ENCODE measurements around the gene SEC61A2. TPM values are rescaled to one million over a fixed set of nuclear protein-coding genes. Genes with fewer than 3 reads are reported as not detected.

Gene SEC61A2
- total RNA-seq, 4 donors from 2014 or later, result 7.8 to 17.8 (median 13.3) TPM

DNA sequence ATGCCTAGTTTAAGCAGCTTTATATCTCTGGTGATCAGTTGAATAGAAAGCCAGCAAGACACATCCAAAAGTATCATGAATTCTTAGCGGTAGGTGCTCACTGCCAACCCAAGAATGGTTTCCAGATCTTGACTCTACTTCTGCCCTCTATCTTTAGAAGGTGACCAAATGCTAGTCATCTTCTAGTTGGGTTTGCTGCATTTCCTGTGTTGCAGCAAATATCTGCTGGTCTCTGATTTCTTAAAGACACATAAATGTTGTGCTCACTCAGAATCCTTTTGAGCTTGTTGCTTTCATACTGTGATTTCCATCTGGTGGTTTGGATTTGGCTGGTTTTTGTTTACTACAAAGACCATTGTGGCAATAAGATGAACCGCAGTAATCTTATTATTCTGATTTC lies 68.7 kb downstream of the SEC61A2 start:
- WGBS, 2 donors, result 91 to 94% methylated on average over 2 of the region's 2 CpGs
- Histone ChIP-seq H3K27ac (no peak overlapping the region), H3K36me3 (peaks cover 10% of the 10 kb centered on the region in 2 donors), H3K4me1 (peaks cover 17 to 27% of the 10 kb centered on the region in 2 donors), H3K4me3 (replicated peaks in 1 of 3) (no peak overlapping the region), H3K27me3 (no peaks in the 10 kb centered on the region), H3K9me3 (no peaks in the 10 kb centered on the region)
- DNase-seq, result no peak
- no peak for TF ChIP-seq POLR2A (IDR thresholded peaks at IDR 0.05)
- TF ChIP-seq, protein P1, sequence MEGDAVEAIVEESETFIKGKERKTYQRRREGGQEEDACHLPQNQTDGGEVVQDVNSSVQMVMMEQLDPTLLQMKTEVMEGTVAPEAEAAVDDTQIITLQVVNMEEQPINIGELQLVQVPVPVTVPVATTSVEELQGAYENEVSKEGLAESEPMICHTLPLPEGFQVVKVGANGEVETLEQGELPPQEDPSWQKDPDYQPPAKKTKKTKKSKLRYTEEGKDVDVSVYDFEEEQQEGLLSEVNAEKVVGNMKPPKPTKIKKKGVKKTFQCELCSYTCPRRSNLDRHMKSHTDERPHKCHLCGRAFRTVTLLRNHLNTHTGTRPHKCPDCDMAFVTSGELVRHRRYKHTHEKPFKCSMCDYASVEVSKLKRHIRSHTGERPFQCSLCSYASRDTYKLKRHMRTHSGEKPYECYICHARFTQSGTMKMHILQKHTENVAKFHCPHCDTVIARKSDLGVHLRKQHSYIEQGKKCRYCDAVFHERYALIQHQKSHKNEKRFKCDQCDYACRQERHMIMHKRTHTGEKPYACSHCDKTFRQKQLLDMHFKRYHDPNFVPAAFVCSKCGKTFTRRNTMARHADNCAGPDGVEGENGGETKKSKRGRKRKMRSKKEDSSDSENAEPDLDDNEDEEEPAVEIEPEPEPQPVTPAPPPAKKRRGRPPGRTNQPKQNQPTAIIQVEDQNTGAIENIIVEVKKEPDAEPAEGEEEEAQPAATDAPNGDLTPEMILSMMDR (IDR thresholded peaks at IDR 0.05), result no peak
- intact Hi-C loops (cut with DNase I), result no loop called here

DNA sequence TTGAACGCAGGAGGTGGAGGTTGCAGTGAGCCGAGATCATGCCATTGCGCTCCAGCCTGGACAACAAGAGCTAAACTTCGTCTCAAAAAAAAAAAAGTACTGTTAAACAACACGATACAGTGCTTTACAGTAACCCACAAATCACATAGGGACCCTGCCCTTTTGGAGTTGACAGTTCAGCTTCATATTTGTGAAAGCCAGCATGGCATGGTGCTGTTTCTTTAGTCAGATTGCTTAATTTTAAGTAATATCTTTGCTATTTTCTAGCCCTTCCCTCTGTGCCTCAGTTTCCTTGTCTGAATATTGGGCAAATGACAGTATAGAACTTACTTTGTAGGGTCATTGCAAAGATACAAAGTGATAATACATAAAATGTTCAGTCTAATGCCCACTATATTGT lies 71.4 kb downstream of the SEC61A2 start:
- peaks cover 10 to 11% of the 10 kb centered on the region in 2 donors for H3K36me3 ChIP-seq
- intact Hi-C loops (cut with DNase I), result no loop called here

DNA sequence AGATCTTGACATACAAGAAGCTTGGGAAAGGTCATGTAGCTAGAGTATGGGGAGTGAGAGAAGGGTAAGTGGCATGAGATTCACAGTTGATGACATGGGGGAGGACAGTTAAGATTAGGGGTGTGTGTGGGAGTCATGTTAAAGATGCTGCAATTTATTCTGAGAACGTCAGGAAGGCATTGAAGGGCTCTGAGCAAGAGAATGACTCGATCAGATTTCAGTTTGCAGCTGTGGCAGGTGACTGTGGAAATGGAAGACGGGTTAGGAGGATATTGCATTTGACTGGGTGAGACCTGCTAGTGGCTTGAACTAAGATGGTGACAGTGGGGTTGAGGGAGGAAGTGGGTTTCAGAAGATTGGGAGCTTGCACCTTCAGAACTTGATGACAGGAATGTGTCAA lies 72.1 kb downstream of the SEC61A2 start:
- intact Hi-C loops (cut with DNase I), result no loop called here
- H3K9me3 ChIP-seq, result no peaks in the 10 kb centered on the region
- peaks cover 10 to 11% of the 10 kb centered on the region in 2 donors for H3K36me3 ChIP-seq
- H3K27ac ChIP-seq, result no peak overlapping the region
- no peak overlapping the region for H3K4me3 ChIP-seq (replicated peaks in 1 of 3)
- 92 to 94% methylated on average over 3 of the region's 3 CpGs for WGBS, 2 donors
- H3K27me3 ChIP-seq, result no peaks in the 10 kb centered on the region
- no peak for DNase-seq
- TF ChIP-seq POLR2A (IDR thresholded peaks at IDR 0.05), result no peak
- TF ChIP-seq, protein P1 (IDR thresholded peaks at IDR 0.05), result no peak
- peaks cover 10 to 12% of the 10 kb centered on the region in 2 donors for H3K4me1 ChIP-seq

More for the DNA sequence above, 71.4 kb downstream of the SEC61A2 start:
- Histone ChIP-seq H3K4me1 (peaks cover 11 to 12% of the 10 kb centered on the region in 2 donors), H3K4me3 (replicated peaks in 1 of 3) (no peak overlapping the region), H3K27me3 (no peaks in the 10 kb centered on the region), H3K9me3 (no peaks in the 10 kb centered on the region), H3K27ac (no peak overlapping the region)
- TF ChIP-seq POLR2A (IDR thresholded peaks at IDR 0.05), result no peak
- TF ChIP-seq, protein P1 (IDR thresholded peaks at IDR 0.05), result no peak
- no peak for DNase-seq
- WGBS, 2 donors, result 98 to 99% methylated on average over 5 of the region's 5 CpGs

DNA sequence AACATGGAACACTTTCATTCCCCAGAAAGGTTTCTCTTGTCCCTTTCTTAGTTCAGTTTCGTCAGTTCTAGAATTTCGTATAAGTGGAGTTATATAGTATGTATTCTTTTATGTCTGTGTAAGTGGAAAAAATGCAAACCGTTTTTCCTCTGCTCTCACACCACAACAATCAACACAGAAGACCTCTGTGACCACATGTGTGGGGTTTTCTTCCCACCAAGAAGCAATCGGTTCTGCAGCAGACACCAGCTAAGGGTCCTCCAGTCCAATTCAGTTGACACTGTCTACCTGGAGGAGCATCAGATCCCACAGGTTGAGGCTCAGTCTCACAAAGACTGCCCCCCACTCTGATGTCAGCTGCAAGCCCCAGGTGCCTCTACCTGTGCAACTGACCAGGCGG lies 72.7 kb downstream of the SEC61A2 start:
- Histone ChIP-seq H3K9me3 (no peaks in the 10 kb centered on the region), H3K27ac (no peak overlapping the region), H3K36me3 (peaks cover 10 to 11% of the 10 kb centered on the region in 2 donors), H3K4me3 (replicated peaks in 1 of 3) (no peak overlapping the region), H3K4me1 (peaks cover 5 to 8% of the 10 kb centered on the region in 2 donors), H3K27me3 (no peaks in the 10 kb centered on the region)
- intact Hi-C loops (cut with DNase I), result no loop called here
- TF ChIP-seq POLR2A (IDR thresholded peaks at IDR 0.05), result no peak
- TF ChIP-seq, protein P1 (IDR thresholded peaks at IDR 0.05), result no peak
- no peak for DNase-seq
- WGBS, 2 donors, result 90 to 91% methylated on average over 5 of the region's 5 CpGs

DNA sequence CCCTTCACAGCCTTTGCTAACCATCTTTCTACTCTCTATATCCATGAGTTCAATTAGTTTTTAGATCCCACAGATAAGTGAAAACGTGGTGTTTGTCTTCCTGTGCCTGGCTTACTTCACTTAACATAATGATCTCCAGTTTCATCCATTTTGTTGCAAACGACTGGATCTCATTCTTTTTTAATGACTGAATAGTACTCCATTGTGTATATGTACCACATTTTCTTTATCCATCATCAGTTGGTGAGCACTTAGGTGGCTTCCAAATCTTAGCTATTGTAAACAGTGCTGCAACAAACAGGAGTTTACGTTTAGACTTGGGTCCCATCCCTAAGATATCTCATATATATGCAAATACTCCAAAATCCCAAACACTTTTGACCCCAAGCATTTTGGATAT lies 75.6 kb downstream of the SEC61A2 start:
- intact Hi-C loops (cut with DNase I), result no loop called here
- no peak for DNase-seq
- Histone ChIP-seq H3K27me3 (no peaks in the 10 kb centered on the region), H3K9me3 (no peaks in the 10 kb centered on the region), H3K27ac (no peak overlapping the region), H3K4me3 (replicated peaks in 1 of 3) (no peak overlapping the region), H3K4me1 (no peaks in the 10 kb centered on the region), H3K36me3 (peaks cover 5 to 12% of the 10 kb centered on the region in 2 donors)
- TF ChIP-seq, protein P1 (IDR thresholded peaks at IDR 0.05), result no peak
- no peak for TF ChIP-seq POLR2A (IDR thresholded peaks at IDR 0.05)
- 92 to 95% methylated on average over 3 of the region's 3 CpGs for WGBS, 2 donors
